Stimulated activated CD4-positive, alpha-beta T cell treated with anti-CD3 and anti-CD28 coated beads, Interleukin-12 subunit alpha, Interleukin-12 subunit beta, amount 100 ng/mL, for 24 hours (primary cell): ENCODE measurements around the gene POLR3G.

Source experiments
- DNase-seq, 2 experiments: peaks; one replicate each; pipeline ENCODE4 v3.0.0-alpha.2; 2020; ENCODE audit warnings: low read depth in 2 of 2

POLR3G gene, protein sequence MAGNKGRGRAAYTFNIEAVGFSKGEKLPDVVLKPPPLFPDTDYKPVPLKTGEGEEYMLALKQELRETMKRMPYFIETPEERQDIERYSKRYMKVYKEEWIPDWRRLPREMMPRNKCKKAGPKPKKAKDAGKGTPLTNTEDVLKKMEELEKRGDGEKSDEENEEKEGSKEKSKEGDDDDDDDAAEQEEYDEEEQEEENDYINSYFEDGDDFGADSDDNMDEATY

DNA sequence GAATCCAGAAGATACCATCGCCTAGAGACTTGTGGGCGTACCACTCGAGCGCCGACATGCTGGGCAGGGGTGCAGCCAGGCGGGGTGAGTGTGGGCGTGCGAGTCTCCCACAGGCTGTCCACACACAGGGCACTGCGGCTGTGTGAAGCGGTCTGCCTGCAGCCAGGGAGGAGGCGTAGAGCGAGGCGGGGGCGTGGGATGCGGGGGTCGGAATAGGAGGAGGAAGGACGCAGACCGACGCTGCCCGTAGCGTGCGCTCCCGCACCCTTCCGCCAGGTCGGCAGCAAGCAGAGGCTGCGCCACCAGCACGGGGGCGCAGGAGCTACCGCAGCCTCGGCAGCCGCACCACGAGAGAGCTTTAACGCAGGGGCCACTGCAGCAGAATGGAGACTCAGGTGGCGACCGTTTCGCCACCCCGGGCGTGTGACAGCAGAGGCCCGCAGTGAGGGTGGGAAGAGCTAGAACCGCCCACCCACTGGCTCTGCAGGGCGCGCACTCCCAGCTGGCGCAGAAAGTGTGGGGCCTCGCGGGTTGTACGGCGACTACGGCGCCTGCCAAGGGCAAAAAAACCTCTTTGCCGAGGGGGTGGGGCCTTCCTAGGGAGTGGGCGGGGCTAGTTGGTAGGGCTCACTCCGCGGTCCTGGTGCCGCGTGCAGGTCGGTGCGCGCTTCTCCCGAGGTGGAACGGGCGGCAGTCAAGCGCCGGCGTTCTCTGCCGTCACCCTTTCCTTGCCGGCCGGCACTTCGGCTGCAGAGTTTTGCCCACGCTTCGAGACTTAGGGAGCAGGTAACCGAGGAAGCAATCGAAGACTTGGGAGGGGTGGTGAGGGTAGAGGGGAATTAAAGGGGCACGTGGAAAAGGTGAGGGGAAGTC lies at the start of gene POLR3G, which contains the start of gene MBLAC2:
TSS of gene POLR3G (plus strand) at position 630 of the 873 bp plus-strand sequence. CDS start 10,704 bp downstream, outside the sequence.
TSS of gene MBLAC2 (minus strand) at position 537 of the 873 bp plus-strand sequence. CDS start at position 58, 479 bp downstream.
- DNase-seq: peak; percentile 91

DNA sequence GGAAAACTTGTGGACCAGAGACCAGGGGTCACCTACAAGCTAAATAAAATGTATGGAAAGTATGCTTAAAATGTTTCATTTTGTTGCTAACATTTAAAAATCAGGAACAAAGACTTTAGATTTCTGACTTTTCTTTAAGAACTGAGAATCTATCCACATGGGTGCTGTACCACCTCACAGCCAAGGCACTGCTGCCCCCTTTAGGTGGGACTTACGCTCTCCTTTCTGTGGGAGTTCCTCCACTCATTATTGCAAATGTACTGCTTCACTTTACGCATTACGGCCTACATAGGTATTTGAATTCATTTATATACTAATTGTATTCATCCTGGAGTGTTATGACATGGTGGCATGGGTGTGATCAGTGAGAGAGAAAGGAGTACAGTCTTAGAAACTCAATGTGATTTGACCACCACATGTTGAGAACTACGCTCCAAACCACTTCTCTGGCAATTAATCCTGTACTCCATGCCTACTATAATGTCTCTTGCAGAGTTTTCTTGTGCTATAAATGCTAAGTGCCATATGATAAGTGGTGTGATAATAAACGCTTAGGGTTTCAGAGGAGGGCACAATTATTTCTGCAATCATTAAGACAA lies 40.4 kb upstream of the POLR3G start:
- peak in 1 of 2 experiments; percentile 27 for DNase-seq

DNA sequence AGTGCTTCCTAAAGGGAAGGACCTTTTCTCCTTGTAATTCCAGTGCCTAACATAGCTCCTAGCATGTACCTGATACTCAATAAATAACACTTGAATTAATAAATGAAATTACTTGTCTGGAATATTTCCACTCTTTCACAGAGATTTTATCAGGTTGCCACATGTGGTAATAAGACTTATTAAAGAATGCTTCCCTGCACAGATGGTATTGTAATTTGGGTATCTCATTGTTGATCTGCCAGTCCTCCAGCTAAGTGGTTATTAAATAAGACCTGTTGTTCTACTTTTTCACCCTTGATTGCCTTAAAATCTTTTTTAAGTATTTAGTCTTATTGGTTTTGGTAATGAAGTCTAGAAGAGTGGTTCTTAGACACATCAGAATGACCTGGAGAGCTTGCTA lies 37.0 kb upstream of the POLR3G start:
- no peak for DNase-seq

DNA sequence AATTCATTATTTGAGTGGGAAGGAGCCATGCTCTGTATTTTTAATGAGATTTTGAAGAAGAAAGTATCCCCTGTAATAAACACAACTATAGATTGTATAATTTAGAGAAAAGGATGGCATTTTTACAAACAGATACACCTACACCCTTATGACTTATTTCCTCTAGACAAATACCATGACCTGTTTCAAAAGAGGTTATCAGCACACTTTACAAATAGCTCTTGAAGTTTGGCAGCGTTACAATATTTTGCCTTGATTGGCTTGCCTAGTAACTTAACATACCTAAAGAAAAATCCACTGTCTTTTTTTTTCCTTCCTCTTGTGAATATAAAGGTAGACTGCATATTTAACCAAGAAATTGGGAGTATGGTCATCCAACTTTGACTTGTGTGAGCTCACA lies 36.6 kb upstream of the POLR3G start:
- DNase-seq: no peak

DNA sequence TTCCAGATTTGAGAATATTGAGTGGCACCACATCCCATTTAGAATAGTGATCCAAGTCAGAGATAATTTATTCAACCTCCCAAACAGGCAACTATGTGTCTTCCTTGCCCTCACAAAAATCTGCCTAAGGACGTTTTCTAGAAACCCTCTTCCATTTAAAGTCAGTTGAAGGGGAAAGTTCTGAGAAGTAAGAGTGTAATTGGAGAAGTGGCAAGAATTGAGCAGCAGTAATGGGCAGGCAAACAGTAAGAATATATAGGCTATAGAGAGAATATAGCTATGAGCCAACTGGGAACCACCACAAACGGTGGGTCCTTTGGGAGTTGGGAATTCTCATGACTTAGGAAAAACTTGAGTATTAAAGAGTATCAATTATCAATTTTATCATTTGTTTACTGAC lies 34.0 kb upstream of the POLR3G start:
- no peak for DNase-seq

DNA sequence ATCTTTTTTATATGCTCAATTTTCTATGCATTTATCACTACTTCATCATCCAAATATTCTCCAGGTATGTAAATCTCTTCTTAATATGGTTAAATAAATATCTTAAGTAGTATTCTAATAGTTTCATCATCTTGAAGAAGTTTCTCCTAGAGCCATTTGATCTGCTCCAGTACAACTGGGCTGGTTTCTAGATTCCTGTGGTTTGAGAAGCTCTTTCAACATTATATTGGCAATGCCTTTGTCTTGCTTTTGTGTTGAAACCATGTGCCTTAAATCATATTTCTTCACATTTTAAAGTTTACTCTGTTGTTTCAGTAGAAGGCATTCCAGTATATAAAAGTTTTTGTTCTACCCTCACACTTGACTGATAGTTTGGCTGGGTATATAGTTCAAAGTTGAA lies 27.7 kb upstream of the POLR3G start:
- DNase-seq: no peak

DNA sequence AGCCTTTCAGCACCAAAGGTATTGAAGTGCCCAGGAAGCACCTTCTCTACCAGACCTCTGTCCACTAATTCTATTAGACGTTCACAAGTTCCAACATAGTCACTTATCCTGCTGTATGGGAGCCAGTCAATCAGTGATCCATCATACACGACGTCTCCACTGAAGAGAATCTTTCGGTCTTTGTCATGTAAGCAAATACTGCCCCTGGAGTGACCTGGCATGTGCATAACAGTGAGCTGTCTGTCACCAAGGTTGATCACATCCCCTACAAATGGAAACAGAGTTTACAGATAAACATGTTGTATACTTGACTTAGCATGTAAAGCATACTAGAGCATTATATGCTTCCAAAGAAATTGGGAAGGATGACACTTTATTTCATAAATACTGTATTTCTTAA lies 13.4 kb upstream of the POLR3G start:
- no peak for DNase-seq

DNA sequence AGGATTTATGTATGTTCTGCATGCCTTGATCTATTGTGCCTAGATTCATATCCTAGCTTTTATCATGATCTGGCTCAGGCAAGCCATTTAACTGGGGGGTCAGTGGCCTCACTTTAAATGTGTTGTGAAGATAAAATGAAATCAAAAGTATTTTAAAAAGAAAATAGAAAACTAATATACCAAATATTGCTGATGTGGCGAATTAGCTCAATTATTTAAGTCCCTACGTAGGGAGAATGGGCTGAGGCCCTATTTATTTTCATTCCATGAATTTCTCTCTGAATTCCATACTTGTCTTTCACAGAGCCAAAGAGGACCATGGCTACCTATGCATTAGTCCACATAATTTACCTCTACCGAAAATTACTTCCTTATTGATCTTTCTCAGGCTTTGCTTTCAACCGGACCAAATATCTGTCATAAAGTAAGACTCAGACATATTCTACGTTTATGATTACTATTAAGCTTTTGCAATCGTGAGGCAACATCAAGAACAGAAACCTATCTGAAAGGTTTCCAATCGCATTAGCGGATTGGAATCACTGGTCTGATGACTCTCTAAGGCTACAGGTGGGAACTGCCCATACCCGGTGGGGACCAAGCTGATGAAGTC lies 1.8 kb upstream of the POLR3G start:
- DNase-seq: peak in 1 of 2 experiments; percentile 3

DNA sequence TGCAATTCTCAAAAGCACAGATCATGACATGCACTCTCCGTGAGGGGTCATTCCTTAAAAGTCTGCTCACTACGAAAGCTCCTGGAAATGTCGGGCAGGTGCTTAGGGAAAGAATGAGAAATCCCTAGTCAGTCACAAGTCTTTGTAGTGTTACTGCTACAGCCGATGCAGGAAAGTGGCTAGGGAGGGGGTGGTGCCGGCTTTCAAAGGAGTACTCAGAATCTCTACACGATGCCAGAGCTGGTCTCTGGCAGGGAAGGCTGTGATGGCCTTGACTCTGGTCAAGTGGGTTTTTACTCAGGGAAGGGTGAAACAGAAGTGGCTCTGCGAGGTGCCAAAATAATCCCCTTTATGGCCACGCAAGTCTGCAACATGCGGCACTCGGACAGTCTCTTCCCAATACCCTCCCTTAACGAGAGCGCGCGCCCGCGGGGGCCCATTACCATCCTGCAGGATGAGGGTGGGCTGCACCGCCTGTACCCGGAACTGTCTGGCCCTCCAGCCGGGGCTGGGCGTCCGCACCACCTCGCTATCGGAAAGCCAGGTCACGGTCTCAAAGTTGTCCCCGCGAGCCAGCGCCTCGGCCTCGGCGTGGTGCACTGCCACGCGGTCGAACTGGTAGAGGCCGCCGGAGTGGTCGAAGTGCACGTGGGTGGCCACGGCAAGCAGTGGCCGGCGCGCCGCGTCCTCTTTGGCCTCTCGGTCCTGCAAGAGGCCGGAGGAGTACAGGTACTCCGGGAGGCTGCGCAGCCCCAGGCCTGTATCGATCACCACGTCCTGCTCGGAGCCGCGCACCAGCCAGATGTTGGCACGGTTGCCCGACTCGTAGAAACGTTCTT lies 1.0 kb upstream of the POLR3G start:
- peak; percentile 9 to 15 for DNase-seq

DNA sequence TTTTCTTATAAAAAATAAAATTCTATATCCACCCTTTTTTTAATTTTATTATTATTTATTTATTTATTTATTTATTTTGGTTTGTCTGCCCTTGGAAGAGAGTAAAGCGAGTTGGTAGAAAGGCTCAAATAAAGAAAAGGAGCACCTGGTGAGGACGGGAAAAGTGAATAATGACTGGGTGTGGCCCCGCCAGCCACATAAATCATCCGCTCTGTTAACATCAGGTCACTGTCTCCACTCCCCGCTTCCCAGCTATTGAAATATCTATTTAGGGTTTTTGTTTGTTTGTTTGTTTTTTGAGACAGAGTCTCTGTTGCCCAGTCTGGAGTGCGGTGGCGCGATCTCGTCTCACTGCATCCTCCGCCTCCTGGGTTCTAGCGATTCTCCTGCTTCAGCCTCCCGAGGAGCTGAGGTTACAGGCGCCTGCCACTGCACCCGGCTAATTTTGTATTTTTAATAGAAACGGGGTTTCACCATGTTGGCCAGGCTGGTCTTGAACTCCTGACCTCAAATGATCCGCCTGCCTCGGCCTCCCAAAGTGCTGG lies 844 bp downstream of the POLR3G start:
- DNase-seq: no peak

DNA sequence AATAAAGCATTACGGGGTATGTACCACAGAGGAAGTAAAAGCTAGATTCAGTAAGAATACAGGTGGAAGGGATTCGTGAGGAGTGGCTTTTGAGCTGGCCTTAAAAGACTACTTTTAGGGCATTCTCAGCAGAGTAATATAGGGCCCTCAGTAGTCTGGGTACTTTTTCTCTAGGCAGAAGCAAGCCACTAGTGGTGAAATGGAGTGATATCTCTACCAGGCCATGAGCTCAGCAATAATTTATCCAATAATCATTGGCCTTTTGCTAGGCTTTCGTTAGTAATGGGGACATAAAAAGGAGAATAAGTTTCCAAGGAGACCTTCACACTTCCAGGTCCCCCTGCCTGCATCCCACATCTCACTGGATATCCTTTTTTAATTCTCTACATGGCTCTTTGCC lies 1.7 kb downstream of the POLR3G start:
- no peak for DNase-seq

DNA sequence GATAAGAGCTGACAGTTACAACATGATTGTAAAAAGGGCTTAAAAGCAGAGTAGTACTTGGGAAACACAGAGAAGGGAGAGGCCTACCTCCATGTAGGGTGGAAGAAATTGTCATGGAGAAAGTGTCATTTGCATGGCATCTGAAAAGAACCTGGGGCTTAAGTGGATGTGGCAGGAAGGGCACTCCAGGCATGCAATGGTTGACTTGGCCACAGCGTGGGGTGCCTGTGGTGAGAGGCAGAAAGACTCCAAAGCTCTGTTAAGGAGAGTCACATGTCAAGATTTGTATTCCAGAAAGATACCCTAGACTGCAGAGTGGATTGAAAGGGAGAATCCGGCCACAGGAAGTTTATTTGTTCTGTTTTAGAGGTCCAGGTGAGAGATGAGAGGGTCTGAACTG lies 2.4 kb downstream of the POLR3G start:
- DNase-seq: no peak

DNA sequence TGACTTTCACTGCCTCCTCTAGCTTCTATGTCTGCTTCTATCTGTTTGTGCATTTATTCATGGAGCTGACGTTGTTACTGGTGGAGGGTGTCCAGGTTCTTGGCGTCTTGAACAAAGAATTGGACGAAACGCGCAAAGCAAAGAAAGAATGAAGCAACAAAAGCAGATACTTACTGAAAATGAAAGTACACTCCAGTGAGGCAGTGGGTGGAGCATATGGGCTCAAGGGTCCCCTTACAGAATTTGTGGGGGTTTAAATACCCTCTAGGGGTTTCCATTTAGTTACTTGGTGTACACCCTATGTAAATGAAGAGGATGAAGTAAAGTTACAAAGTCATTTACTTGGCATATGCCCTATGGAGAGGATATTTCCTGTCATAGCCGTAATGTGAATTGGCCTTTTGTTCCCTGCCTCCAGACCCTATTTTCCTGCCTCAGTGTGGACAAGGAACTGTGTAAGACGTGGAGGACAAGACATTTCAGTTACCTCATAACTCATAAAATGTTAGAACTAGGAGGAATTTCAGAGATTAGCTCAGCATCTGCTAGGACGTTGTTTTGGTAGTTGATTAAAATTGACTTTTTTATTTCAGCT lies 3.1 kb downstream of the POLR3G start:
- no peak for DNase-seq

DNA sequence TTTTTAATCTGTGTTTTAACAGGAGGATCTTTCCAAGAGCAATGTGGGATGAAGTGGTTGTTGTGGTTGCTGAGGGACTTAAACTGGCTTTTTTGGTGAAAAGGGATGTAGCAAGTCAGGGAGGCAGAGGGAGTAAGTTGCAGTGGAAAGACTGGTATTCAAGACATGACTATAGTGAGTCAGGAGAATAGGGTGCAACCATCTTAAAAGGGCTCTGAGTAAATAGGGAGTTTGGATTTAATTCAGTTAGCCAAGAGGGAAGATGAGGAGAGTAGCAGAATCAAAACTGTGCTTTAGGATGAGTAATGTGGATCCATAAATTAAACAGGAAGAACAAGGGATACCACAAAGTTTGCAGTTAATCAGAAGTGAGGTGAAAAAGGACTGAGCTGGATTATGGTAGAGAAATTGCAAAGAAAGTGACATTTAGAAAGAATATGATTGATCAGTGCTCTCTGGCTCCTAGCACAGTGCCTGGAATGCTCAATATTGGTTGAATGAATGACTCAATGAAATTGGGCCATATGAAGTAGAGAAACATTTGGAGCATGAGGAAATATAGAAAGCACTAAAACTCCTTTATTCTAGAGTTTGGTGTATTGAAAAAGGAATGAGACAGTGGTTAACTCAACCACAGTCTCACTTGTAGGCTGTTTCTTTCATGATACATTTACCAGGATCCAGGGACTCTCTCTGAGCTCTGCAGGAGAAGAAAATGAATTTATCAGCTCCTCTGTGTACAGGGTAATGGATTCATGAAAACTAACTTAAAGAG lies 5.1 kb downstream of the POLR3G start:
- no peak for DNase-seq

DNA sequence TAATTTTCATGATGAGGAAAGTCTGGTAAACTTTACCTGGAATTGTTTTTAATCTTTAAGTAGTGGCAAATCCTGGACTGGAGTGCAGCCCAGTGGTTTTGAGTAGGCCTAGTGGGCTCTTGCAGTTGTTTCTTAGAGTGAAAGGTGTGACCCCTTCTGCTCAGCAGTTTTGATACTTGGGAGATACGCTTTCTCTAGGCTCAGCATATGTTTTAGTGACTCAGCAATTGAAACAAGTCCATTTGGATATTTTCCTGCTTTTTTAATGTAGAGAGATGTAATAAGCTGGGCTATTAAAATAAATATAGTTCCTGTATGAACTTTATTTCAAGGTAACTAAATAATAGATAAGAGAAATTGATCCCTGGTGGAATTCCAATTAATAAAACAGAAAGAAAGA lies 6.0 kb downstream of the POLR3G start:
- no peak for DNase-seq

DNA sequence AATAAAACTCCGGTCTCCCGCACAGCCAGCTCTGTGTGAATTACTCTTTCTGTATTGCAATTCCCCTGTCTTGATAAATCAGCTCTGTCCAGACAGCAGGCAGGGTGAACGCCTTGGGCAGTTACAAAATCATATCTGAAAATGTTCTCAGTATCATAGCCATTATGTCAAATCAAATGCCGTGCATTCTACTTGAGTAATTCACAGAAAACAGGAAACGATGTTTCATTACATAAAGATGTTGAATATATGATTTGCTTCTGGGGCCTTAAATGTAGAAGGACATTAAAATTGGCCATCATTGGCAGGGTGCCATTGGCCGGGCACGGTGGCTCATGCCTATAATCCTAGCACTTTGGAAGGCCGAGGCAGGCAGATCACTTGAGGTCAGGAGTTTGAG lies 8.5 kb downstream of the POLR3G start:
- DNase-seq: no peak

DNA sequence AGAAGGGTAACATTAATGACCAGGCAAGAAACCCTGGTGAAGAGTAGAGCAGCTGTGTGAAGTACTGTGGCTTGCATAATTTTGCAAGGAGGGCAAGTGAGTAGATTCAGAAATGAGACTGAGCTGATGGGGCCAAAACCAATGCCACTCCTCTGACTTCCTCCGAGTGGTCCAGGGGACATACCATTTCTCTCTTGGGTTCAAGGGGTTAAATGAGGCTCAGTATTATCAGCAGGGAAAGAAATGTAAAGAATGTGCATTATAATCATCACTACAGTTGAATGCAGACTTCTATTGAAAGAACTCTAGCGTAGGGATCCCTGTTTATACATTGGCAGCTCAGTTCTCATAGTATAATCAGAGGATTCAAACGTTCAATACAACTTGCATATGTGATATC lies 9.9 kb downstream of the POLR3G start:
- DNase-seq: no peak

DNA sequence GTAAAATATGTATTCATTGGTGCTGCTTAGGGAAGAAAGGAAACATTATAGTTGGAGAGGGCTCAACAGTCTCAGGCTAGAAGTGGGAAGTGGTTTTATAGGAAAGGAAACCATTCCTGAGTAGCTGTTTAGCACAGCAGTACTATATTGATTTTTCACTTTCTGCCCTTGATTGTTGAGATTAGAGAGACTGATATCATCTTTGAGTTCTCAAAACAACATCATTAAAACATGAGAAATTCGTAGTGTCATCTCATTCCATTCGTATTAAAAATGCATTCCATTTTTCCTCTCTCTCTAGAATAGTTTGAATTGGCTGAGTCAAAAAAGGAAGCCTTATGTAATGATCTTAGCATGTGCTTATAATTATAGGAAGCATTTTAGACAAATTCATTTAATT lies 14.1 kb downstream of the POLR3G start:
- no peak for DNase-seq

DNA sequence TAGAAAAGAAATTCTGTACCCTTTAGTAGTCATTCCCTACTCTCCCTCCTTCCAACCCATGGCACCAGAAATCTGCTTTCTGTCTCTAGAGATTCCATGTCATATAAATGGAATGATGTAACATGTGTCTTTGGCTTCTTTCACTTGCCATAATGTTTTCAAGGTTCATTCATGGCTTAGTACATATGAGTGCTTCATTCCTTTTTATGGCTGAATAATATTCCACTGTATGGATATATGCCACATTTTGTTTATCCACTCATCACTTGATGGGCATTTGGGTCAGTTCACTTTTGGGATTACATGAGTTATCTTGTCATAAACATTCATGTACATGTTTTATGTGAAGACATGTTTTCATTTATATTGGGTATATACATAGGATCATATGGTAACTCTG lies 19.4 kb downstream of the POLR3G start:
- DNase-seq: no peak

DNA sequence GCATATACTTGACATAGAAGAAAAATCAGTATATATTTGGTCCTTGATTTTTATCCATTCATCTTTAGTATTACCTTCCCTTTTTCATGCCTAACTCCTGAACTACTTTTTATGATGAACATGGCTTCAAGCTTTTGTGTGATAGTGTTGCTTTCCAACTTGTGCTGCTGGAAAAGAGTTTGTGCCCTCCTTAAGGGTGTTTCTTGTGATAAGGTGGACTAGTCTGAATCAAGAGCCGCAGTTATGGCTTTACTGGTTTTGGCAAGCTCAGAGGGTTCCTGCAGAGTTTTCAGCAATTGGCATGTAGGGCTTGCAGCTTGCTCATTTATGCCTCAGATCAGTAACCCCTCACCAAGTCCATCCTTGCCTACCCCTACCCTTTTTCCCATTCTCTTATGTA lies 20.5 kb downstream of the POLR3G start:
- DNase-seq: no peak
